NCI-H2171 (cell line): ENCODE data around the gene STXBP2.

Experiments
- DNase-seq: peaks from one replicate; lab custom pipeline; 2025; lab: John Stamatoyannopoulos, UW

STXBP2 gene

DNA sequence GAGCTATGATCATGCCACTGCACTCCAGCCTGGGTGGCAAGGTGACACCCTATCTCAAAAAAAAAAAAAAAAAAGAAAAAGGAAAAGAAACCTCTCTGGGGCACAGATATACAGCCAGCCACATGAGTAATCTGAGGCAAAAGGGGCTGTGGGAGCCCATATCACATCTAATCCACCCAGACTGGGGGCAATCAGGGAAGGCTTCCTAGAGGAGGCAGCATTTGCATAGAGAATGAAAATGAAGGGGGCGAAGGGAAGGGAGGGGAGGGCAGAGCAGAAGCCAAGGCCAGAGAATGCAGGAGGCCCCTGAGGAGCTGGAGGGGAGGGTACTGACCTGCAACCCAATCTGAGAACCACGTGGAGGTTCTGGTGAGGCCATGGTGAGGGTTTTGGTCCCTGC lies 13.2 kb downstream of the STXBP2 start:
- DNase-seq, result no peak

DNA sequence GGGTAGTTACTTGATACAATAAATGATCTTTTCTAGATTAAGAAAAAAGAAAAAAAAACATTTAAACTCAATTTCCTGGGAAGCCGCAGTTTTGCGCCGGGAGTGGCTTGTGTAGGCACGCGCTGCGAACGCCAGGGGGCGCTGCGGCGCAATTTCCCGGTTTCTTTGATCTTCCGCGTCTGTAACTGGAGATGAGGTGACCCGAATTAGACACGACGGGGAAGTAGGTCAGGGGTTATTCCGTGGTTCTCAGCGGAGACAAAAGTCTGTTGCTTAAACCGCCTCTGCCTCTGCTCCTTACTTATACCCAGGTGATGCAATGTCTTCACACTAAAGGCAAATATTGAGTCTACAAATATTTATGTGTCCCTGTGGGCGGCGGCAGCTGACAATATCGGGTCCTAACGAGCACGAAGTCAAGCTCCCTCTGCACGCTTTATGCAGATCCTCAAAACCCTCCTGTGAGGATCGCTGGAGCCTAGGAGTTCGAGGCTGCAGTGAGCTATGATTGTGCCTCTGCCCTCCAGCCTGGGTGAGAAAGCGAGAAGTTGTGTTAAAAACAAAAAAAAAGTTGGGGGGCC lies 15.2 kb downstream of the STXBP2 start:
- DNase-seq, result peak; percentile 51

DNA sequence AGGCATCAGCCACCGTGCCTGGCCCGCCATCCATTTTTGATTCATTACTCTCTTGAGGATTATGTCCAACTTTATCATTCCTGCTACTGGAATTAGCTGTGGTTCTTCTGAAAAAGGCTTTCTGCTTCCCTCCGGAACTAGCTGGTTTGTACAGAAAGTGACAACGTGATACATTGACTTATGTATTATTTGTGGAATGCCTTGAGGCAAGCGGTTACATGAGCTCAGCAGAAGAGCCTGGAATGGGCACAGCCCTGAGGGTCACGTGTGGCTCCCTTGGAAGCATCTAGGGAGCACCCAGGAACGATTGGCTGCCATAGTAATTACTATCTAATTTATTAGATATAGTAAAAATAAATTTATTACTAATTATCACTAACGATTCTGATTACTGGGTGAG lies 17.5 kb downstream of the STXBP2 start:
- no peak for DNase-seq

DNA sequence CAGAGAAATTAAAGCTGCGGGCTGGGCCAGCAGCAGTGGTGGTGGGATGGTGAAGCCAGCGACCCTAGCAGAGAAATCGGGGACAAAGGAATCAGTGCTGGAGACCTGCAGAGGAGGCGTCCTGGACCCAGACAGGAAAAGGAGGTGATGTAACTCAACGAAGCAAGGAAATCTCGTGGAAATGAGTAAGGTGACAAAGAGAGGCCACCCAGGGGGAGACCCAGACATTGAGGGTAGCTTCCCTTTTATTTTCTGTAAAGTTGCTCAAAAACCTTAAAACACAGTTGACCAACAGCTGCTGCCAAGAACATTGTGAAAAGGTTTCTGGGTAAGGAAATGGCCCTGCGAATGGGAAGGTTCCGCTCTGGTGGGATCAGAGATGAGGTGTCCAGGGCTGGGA lies 18.7 kb downstream of the STXBP2 start:
- no peak for DNase-seq

DNA sequence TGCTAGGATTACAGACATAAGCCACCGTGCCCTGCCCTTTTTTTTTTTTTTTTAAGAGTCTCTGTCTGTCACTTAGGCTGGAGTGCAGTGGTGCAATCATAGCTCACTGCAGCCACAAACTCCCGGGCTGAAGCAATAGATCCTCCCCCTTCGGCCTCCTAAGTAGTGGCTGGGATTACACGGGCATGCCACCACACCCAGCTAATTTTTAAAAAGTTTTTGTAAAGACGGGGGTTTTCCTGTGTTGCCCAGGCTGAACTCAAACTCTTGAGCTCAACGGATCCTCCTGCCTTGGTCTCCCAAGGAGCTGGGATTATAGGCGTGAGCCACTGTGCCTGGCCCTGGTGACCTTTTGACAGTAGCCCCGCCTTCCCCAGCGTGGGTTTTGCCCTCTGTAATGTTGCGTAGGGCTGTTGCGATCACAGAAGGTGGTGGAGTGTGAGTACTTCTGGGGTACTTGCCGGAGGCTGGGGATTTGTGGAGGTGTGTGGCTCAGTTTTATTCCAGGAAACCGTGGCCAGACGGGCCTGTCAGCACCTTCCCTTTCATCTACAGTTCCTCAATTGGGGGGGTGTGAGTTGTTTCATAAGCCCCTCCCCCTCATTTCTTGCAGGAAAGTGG lies 20.3 kb downstream of the STXBP2 start:
- DNase-seq, result no peak

DNA sequence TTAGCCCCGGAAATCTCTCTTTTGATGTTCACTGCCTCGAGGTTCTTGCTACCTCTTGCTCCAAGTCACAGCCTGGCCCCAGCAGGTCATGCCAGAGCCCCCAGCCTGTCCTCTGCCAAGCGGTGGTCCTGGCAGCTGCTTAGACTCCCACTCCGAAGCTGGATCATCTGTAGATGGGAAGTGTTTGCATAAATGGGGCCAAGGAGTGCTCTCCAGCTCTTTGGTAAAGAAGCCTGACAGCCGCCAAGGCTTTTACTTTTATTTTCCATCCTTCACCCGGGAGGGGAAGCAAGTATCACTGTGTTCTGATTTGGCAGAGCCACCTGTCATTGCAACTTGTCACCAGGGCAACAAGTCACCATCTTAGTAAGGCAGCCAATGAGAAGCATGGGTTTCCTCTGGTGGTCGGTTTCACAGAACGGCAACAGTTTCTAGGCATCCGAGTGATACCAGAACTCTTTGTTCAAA lies 21.3 kb downstream of the STXBP2 start:
- DNase-seq, result no peak

DNA sequence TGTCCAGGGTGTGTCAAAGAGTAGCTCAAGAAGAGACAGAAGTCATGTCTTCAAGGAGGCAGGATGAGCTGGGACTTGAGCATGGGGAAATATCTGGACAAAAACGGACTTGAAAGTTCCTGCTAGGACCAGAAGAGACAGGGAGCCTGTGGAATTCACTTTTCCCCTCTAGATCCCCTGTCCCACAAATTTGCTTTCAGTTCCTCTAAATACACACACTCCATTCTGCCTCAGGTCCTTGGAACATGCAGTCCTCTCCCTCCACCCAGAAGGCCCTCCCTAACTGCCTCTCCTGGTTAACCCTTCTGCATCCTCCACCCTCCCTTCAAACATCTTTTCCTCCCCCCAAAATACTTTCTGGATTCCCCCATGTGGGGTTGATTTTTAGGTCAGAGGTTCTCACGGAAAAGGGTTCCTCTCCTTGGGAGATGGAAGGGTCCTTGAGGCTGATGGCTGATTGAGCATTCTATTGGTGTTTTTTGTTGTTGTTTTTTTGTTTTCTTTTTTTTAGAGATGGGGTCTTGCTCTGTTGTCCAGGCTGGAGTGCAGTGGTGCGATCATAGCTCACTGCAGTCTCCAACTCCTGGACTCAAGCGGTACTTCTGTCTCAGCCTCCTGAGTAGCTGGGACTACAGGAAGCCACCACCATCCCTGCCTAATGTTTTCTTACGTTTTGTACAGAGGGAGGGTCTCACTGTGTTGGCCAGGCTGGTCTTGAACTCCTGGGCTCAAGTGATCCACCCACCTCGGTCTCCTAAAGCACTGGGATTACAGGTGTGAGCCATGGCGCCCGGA lies 25.0 kb downstream of the STXBP2 start:
- no peak for DNase-seq

DNA sequence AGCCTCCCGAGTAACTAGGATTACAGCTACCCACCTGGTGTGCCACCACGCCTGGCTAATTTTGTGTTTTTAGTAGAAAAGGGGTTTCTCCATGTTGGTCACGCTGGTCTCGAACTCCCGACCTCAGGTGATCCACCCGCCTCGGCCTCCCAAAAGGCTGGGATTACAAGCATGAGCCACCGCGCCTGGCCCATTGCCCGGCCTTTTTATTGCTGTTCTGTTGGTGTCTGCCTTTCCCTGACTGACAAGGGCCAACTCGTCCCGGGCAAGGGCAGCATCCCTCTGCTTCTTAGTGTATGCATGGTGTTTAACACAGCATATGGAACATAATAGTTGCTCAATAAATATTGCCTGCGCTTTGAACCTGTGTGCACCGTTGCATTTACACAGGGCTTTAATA lies 25.7 kb downstream of the STXBP2 start:
- no peak for DNase-seq

DNA sequence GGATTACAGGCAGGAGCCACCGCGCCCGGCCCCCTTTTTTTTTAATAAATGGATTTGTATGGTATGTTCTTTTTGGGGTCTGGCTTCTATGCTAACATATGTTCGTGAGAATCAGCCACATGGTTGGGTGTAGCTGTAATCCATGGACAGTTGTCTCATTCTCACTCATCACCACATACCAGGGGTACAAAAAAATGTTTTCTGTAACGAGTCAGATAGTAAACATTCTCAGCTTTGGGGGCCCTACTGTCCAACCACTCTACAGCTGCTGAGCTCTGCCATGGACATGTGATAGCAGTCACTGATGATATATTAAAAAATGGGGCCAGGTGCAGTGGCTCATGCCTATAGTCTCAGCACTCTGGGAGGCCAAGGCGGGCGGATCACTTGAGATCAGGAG lies 26.8 kb downstream of the STXBP2 start:
- DNase-seq, result no peak

DNA sequence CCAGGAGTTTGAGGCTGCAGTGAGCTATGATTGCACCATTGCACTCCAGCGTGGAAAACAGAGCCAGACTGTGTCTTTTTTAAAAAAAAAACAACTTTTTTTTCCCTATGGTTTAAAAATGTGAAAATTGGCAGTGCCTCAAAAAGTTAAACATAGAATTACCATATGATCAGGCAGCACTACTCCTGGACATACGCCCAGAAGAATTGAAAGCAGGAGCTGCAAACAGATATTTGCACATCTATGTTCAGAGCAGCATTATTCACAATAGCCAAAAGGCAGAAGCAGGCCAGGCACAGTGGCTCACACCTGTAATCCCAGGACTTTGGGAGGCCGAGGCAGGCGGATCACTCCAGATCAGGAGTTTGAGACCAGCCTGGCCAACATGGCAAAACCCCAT lies 28.2 kb downstream of the STXBP2 start:
- DNase-seq, result no peak

DNA sequence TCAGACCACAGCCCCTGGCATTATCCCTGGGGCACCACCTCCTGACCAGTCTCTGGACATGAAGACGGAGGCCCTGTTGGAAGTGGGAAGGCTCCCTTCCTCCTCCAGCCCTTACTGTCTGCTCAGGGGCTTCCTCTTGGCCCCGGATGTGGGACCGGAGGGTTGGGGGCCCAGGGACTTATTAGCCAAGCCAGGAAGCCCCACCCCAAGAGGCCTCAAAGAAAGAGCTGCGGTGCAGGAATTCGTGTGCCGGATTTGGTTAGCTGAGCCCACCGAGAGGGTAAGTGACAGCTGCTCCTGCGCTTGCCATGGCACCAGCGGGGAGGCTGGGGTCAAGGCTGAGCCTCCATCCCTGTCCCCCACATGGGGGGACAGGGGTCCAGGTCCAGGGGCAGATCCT lies 31.9 kb downstream of the STXBP2 start, which contains the start of gene RETN:
Gene RETN (plus strand): TSS at position 208 of the 400 bp plus-strand sequence. CDS start 278 bp downstream, outside the sequence.
- no peak for DNase-seq

DNA sequence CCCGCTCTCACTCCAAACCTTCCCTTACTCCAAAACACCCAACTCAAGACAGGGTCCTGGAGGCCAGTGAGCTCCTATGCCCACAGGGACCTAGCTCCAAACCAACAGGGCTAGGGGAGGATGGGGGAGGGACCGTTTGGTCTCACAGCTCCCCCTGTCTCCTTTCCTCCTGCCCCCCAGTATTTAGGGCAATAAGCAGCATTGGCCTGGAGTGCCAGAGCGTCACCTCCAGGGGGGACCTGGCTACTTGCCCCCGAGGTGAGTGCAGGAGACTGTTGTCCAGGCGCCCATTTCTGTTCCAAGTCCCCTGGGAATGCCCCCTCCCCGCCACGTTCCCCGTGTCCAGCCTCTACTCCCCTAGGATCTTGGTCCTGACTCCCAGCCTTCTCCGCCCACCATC lies 32.7 kb downstream of the STXBP2 start:
- no peak for DNase-seq

DNA sequence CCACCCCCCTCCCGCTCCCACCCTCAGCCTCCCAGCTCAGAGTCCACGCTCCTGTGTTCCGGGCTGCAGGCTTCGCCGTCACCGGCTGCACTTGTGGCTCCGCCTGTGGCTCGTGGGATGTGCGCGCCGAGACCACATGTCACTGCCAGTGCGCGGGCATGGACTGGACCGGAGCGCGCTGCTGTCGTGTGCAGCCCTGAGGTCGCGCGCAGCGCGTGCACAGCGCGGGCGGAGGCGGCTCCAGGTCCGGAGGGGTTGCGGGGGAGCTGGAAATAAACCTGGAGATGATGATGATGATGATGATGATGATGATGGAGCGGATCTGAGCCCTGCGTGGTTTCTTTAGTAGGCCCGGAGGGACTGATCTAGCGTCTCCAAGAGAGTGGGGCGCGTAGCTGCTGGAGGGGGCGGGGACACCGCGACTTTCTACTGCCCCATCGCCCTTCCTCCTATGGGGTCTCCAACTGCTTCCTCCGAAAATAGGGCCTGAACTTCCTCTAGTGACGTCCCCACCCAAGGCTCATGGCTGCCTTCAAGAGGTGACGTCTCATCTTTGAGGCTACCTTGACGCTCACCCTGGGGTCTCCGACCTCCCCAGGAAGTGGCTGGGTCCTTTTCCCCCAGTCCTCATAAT lies 33.4 kb downstream of the STXBP2 start:
- no peak for DNase-seq

DNA sequence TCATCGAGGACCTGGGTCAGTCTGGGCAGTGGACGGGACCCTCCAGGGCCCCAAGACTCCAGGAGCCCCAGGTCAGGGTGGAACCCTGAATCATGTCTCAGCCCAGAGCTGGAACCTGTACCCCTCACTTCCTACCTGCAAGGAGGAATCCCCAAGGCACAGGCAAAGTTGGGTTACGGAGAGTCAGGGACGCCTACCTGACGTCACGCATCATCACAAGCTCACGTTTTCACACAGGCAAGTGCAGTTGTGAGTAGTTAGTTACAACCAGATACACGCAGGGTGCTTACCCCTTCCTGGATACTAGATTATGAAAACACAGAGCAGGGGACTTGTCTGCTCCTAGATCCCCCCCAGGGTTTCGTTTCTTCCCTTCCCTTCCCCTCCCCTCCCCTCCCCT lies 33.9 kb downstream of the STXBP2 start:
- DNase-seq, result no peak

DNA sequence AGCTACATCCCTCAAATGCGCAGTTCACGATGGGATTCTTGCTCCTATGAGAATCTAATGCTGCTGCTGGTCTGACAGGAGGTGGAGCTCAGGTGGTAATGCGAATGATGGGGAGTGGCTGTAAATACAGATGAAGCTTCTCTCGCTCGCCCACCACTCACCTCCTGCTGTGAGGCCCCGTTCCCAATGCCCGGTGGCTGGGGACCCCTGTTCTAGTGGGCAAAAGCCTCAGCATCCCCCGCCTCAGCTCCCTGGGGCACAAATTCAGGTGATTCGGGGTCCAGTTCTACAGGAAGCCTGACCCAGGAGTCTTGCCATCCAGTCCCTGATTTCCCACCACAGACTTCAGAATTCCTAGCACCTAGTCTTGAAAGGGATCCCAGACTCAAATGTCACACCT lies 35.6 kb downstream of the STXBP2 start:
- DNase-seq, result no peak

DNA sequence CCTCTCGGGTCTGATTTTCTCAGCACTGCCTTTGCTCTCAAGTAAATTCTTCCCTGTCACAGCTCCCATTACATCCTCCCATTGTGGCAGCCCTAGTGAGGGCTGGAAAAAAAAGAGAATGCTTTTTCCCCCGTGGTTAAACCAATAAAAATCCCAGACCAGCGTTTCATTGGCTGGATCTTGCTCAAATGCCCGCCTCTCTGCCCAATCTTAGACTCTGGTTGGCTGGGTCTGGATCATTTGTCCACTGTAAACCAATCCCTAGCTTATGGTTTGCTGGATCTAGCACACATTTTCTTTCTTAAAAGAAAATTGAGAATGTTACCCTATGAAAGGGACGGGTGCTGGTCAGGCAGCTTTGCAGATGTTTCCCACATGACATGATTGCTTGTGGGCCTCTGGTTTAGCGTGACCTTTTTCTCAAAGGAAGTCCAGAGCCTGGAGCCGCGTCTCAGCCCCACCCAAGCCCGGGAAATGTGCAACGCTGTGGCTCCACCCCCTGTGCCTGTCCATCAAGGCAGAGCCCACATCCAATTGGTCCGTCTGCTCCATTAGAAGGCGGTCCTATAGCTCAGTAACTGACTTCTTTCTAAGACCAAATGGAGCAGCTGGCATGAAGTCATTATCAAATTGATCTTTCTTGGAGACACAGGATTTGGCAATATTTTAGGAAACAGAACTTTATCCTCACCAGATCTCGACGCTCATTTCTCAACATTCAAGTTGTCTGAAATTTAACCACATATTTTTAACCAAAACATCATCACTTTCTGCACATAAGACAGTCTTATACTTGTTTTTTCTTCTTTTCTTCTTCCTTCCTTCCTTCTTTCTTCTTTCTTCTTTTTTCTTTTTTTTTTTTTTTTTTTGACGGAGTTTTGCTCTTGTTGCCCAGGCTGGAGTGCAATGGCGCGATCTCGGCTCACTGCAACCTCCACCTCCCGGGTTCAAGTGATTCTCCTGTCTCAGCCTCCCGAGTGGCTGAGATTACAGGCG lies 37.4 kb downstream of the STXBP2 start:
- DNase-seq, result peak; percentile 76

DNA sequence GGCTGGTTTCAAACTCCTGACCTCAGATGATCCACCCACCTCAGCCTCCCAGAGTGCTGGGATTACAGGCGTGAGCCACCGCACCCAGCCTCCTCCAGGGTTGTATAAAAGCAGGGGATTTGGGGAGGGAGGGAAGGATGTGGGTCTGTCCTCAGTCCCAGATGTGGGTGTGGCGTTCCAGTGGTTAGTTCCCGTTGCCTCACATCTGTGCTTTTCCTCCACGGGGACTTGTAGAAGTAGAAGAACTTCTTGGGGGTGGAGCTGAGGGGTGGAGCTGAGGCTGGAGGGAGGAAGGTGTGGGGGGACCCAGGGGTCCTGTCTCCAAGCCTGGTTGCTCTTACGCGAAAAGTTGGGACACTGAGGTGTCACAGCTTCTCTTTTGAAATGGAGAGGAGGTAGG lies 39.5 kb downstream of the STXBP2 start:
- DNase-seq, result no peak

DNA sequence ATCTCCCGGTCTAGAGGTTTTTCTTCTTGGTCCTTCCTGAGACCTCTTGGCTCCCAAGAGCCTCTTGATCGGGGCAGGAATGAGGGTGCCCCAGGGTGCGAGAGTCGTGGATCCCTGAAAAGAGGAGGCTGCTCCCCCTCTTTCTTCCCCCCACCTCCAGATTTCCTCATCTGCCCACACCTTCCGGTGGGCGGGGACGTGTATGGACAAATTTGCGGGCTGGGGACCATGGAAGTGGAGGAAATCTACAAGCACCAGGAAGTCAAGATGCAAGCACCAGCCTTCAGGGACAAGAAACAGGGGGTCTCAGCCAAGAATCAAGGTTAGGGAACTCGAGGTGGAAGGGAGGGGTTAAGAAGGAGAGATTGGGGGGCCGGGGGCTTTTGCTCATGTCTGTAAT lies 39.9 kb downstream of the STXBP2 start, which contains the start of gene MCEMP1:
Gene MCEMP1 (plus strand): TSS at position 237 of the 400 bp plus-strand sequence. CDS start 31 bp downstream, at position 268.
- DNase-seq, result no peak

DNA sequence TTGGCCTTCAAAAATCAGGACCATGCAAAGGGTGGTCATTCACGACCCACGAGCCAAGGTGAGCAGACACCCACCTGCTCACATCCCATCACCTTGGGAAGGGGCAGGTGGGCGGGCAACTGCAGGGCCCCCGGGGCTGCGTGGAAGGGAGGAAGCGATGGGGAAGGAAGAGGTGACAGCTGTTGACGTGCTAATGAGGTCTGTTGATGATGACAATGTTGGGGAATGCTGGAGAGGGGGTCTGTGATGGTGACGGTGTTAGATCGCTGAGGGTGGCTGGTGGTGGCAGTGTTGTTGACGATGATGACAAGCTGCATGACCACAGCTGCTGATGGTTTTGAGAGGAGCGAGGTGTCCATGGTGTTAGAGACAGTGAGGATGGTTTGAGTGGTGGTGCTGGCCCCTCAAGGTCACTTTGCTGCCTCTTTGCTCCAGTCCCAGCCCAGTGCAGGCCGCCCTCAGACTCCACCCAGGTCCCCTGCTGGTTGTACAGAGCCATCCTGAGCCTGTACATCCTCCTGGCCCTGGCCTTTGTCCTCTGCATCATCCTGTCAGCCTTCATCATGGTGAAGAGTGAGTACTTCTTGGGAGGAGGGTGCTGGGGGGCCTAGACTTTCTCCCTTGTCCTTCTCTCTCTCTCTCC lies 40.9 kb downstream of the STXBP2 start:
- no peak for DNase-seq

DNA sequence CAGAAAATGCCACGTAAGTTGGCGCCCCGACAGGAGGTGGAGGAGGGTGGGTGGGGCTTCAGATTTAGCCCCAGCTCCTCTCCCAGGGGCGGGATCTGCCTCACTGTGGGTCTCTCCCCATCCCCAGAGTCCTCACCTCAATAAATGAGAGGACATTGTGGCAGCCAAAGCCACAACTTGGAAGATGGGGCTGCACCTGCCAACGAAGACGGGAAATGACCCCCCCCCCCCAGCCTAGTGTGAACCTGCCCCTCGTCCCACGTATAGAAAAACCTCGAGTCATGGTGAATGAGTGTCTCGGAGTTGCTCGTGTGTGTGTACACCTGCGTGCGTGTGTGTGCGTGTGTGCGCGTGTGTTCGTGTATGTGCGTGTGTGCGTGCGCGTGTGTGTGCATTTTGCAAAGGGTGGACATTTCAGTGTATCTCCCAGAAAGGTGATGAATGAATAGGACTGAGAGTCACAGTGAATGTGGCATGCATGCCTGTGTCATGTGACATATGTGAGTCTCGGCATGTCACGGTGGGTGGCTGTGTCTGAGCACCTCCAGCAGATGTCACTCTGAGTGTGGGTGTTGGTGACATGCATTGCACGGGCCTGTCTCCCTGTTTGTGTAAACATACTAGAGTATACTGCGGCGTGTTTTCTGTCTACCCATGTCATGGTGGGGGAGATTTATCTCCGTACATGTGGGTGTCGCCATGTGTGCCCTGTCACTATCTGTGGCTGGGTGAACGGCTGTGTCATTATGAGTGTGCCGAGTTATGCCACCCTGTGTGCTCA lies 42.3 kb downstream of the STXBP2 start:
- peak; percentile 51 for DNase-seq
